SK-N-SH (cell line): Measurements from ENCODE around the gene FMN2.

Experiments used
- CTCF ChIP-seq: fragments of 200-600 bp; sonication (generic); IDR thresholded peaks from 2 replicates; pipeline ENCODE4 v1.6.1; 2017; ENCODE audit warnings: antibody characterized with exemption, mild to moderate bottlenecking, moderate library complexity
- EP300 ChIP-seq, 2 experiments: IDR thresholded peaks; 2 replicates each; pipeline versions ENCODE4 v1.4.0 to v1.6.1; 2012; ENCODE audit warnings: borderline replicate concordance in 1 of 2, low read depth in 1 of 2, low read length in 1 of 2
- NRF1 ChIP-seq: IDR thresholded peaks from 2 replicates; pipeline ENCODE4 v1.6.1; 2012; ENCODE audit warnings: low read depth, mild to moderate bottlenecking, low read length
- PBX3 ChIP-seq: IDR thresholded peaks from 2 replicates; pipeline ENCODE4; 2012
- POLR2AphosphoS5 ChIP-seq: IDR thresholded peaks from 2 replicates; pipeline ENCODE4 v1.6.1; 2012; ENCODE audit warnings: low read depth, low read length
- SIN3A ChIP-seq: IDR thresholded peaks from 2 replicates; pipeline ENCODE4 v1.6.1; 2012; ENCODE audit warnings: low read depth, mild to moderate bottlenecking, low read length, moderate library complexity, borderline replicate concordance
- SMC3 ChIP-seq: IDR thresholded peaks from 2 replicates; pipeline ENCODE4 v1.6.1; 2012; ENCODE audit warnings: low read depth, low read length, improper control_type of control experiment
- TEAD4 ChIP-seq: IDR thresholded peaks from 2 replicates; pipeline ENCODE4 v1.4.0; 2012; ENCODE audit warnings: mild to moderate bottlenecking, borderline replicate concordance; ENCODE audit not compliant: insufficient read depth
- USF2 ChIP-seq: fragments of 150-350 bp; IDR thresholded peaks from 2 replicates; pipeline ENCODE4 v1.6.1; 2017; ENCODE audit warnings: antibody characterized with exemption, low read length, low read depth, borderline replicate concordance
- ZBTB33 ChIP-seq: IDR thresholded peaks from 2 replicates; pipeline ENCODE4 v1.4.0; 2012; ENCODE audit warnings: low read depth, borderline replicate concordance

- TF ChIP-seq USF2 (no peak), CTCF (no peak), SMC3 (no peak), PBX3 (no peak), SIN3A (no peak), EP300 (IDR thresholded peaks at IDR 0.05; ENCODE audit: borderline replicate concordance in 1 of 2, low read depth in 1 of 2, low read length in 1 of 2) (no peak), NRF1 (no peak), POLR2AphosphoS5 (no peak), ZBTB33 (no peak), TEAD4 (no peak)
Observed at GRCh38 chr1:240420766-240421165, 329.1 kb downstream of the FMN2 start.
